SK-N-SH (cell line): Measurements from ENCODE around the gene DIP2A. TPM values are rescaled to one million over a fixed set of nuclear protein-coding genes. Genes with fewer than 3 reads are reported as not detected.

Experiments
- CTCF ChIA-PET: fragments of 300-600, 350-600 bp; formaldehyde crosslinking; extraction: SDS; loops from one replicate; lab custom pipeline; 2021; lab: Yijun Ruan, JAX
- POLR2A ChIA-PET: fragments of 350-600 bp; sonication (Branson Sonifier 250); formaldehyde crosslinking; extraction: SDS; loops from one replicate; lab custom pipeline; 2020; ENCODE audit warnings: antibody characterized with exemption, inconsistent platforms; lab: Yijun Ruan, JAX
- DNase-seq: peaks from one replicate; pipeline ENCODE4 v3.0.0; 2012
- H2AFZ ChIP-seq: fragments of 200-600 bp; sonication (generic); 2 replicates; pipeline ENCODE4 v1.8.1; 2016; ENCODE audit warnings: antibody characterized with exemption, mild to moderate bottlenecking, low read depth
- H3F3A ChIP-seq: fragments of 200-600 bp; sonication (generic); replicated peaks from 2 replicates; pipeline ENCODE3; 2016; ENCODE audit warnings: antibody characterized with exemption, mild to moderate bottlenecking; ENCODE audit not compliant: insufficient read depth
- H3K27ac ChIP-seq, 2 experiments: fragments of 200-500 bp in 1 of 2; fragments of 200-600 bp in 1 of 2; sonication (Bioruptor generic) in 1 of 2; sonication (generic), shearing (Covaris generic) in 1 of 2; 2 replicates each; pipeline versions ENCODE4 v1.5.1 to v1.6.1; 2014 to 2016; ENCODE audit warnings: low read depth in 2 of 2, inconsistent platforms in 1 of 2, low read length in 1 of 2, mild to moderate bottlenecking in 1 of 2, mixed read lengths in 1 of 2
- H3K27me3 ChIP-seq: fragments of 200-600 bp; sonication (generic), shearing (Covaris generic); 2 replicates; pipeline ENCODE4 v1.6.1; 2016; ENCODE audit warnings: mixed run types; ENCODE audit not compliant: insufficient read depth
- H3K36me3 ChIP-seq, 2 experiments: fragments of 200-500 bp in 1 of 2; fragments of 200-600 bp in 1 of 2; sonication (Bioruptor generic) in 1 of 2; sonication (generic) in 1 of 2; replicated peaks in 1 of 2; 2 replicates each; pipeline versions ENCODE3 to v1.5.1; 2014 to 2016; ENCODE audit warnings: low read length in 1 of 2, mild to moderate bottlenecking in 1 of 2; ENCODE audit not compliant: insufficient read depth in 2 of 2, control insufficient read depth in 1 of 2
- H3K4me1 ChIP-seq, 2 experiments: fragments of 200-500 bp in 1 of 2; fragments of 200-600 bp in 1 of 2; sonication (Bioruptor generic) in 1 of 2; sonication (generic), shearing (Covaris generic) in 1 of 2; 2 replicates each; pipeline versions ENCODE4 v1.5.1 to v1.6.1; 2014 to 2016; ENCODE audit warnings: low read depth in 1 of 2, low read length in 1 of 2, mixed run types in 1 of 2; ENCODE audit not compliant: insufficient read depth in 2 of 2, control insufficient read depth in 1 of 2
- H3K4me2 ChIP-seq: fragments of 200-600 bp; sonication (generic), shearing (Covaris generic); 2 replicates; pipeline ENCODE4 v1.6.1; 2017; ENCODE audit warnings: mixed run types
- H3K4me3 ChIP-seq, 2 experiments: fragments of 200-500 bp in 1 of 2; fragments of 200-600 bp in 1 of 2; sonication (Bioruptor generic) in 1 of 2; sonication (generic), shearing (Covaris generic) in 1 of 2; 2 replicates each; pipeline versions ENCODE4 v1.5.1 to v1.8.1; 2014 to 2016; ENCODE audit warnings: low read depth in 2 of 2, inconsistent platforms in 1 of 2, low read length in 1 of 2, mild to moderate bottlenecking in 1 of 2, mixed read lengths in 1 of 2, moderate library complexity in 1 of 2
- H3K79me2 ChIP-seq: fragments of 200-600 bp; sonication (generic); 2 replicates; pipeline ENCODE4 v1.8.1; 2017; ENCODE audit warnings: mild to moderate bottlenecking; ENCODE audit not compliant: insufficient read depth
- H3K9ac ChIP-seq: fragments of 200-600 bp; sonication (generic); 2 replicates; pipeline ENCODE4 v1.6.1; 2017; ENCODE audit warnings: mixed run types
- H3K9me2 ChIP-seq: fragments of 200-600 bp; sonication (generic); 2 replicates; pipeline ENCODE4 v1.6.1; 2017; ENCODE audit warnings: mixed run types
- H3K9me3 ChIP-seq: fragments of 200-600 bp; sonication (generic); 2 replicates; pipeline ENCODE4 v1.6.1; 2017; ENCODE audit warnings: mixed run types, mild to moderate bottlenecking, moderate library complexity
- H4K20me1 ChIP-seq: fragments of 200-600 bp; sonication (generic); 2 replicates; pipeline ENCODE4 v1.6.1; 2017; ENCODE audit warnings: mild to moderate bottlenecking, mixed run types; ENCODE audit not compliant: insufficient read depth
- CHD2 ChIP-seq: fragments of 150-350 bp; IDR thresholded peaks from 2 replicates; pipeline ENCODE4 v1.6.1; 2018; ENCODE audit warnings: low read length; ENCODE audit not compliant: partially characterized antibody
- CTCF ChIP-seq: fragments of 200-600 bp; sonication (generic); IDR thresholded peaks from 2 replicates; pipeline ENCODE4 v1.6.1; 2017; ENCODE audit warnings: antibody characterized with exemption, mild to moderate bottlenecking, moderate library complexity
- GABPA ChIP-seq: IDR thresholded peaks from 2 replicates; pipeline ENCODE4 v1.4.0; 2012; ENCODE audit warnings: low read depth, mild to moderate bottlenecking
- GATA2 ChIP-seq: sonication (generic); formaldehyde crosslinking; IDR thresholded peaks from 2 replicates; pipeline ENCODE4 v1.5.0; 2020; ENCODE audit warnings: mild to moderate bottlenecking, missing genetic modification reagents
- IRF3 ChIP-seq: fragments of 150-350 bp; IDR thresholded peaks from 2 replicates; pipeline ENCODE4 v1.6.1; 2016; ENCODE audit warnings: mild to moderate bottlenecking, low read depth, low read length
- MAX ChIP-seq: IDR thresholded peaks from 2 replicates; pipeline ENCODE4 v1.4.0; 2012; ENCODE audit warnings: low read depth
- MEF2A ChIP-seq: IDR thresholded peaks from 2 replicates; pipeline ENCODE4 v1.4.0; 2012; ENCODE audit warnings: low read depth, borderline replicate concordance
- MXI1 ChIP-seq: IDR thresholded peaks from 2 replicates; pipeline ENCODE4 v1.6.1; 2012; ENCODE audit warnings: mild to moderate bottlenecking, low read depth, low read length, improper control_type of control experiment
- POLR2AphosphoS5 ChIP-seq: IDR thresholded peaks from 2 replicates; pipeline ENCODE4 v1.6.1; 2012; ENCODE audit warnings: low read depth, low read length
- RCOR1 ChIP-seq: fragments of 150-350 bp; IDR thresholded peaks from 2 replicates; pipeline ENCODE4 v1.6.1; 2017; ENCODE audit warnings: antibody characterized with exemption, low read length
- RXRA ChIP-seq: IDR thresholded peaks from 2 replicates; pipeline ENCODE4 v1.4.0; 2012; ENCODE audit warnings: low read depth, mild to moderate bottlenecking, borderline replicate concordance
- SIN3A ChIP-seq: IDR thresholded peaks from 2 replicates; pipeline ENCODE4 v1.6.1; 2012; ENCODE audit warnings: low read depth, mild to moderate bottlenecking, low read length, moderate library complexity, borderline replicate concordance
- TCF12 ChIP-seq: IDR thresholded peaks from 2 replicates; pipeline ENCODE4 v1.4.0; 2012
- TEAD4 ChIP-seq: IDR thresholded peaks from 2 replicates; pipeline ENCODE4 v1.4.0; 2012; ENCODE audit warnings: mild to moderate bottlenecking, borderline replicate concordance; ENCODE audit not compliant: insufficient read depth
- WGBS: methylation state at CpG from one replicate; pipeline ENCODE4 v1.1.6; 2017; ENCODE audit warnings: low lambda C conversion rate; 5-methylcytosine and 5-hydroxymethylcytosine counted together
- polyA plus RNA-seq, 3 experiments: library from polyadenylated mRNA; depleted of rRNA; stranded (reverse); fragments of >200 nt; gene quantifications; 2 replicates each; pipeline ENCODE4 v1.2.3, GENCODE V29; 2012
- TF ChIP-seq, protein P1 (sequence below): IDR thresholded peaks from 2 replicates; pipeline ENCODE4; 2012
- TF ChIP-seq, protein P2 (sequence below): IDR thresholded peaks from 2 replicates; pipeline ENCODE4 v1.6.1; 2012; ENCODE audit warnings: mild to moderate bottlenecking, low read depth, low read length, moderate library complexity

DIP2A gene
- polyA plus RNA-seq, 1 of the 3 experiments (the other 2 are of a cell fraction), result 26.9 TPM

DNA sequence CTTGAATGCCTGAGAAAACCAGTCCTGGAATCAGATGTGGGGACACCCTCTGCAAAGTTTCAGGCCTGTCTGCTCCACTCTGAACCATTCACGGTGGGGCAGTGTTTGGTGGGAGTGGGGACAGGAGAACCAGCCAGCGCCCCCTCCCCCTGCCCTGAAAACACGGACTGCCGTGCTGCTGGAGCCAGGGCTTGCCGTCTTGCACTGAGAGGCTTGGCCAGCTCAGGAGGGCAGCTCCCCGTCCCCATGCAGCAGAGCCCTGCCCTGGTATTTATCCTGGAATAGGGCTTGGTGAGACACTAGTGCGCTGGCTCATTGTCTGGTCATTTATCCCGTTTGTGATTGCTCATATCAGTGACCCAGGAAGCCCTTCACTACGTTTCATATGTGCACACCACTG is 142.3 kb downstream of the DIP2A start:
- H3K4me2 ChIP-seq, result no peak overlapping the region
- no peaks in the 10 kb centered on the region for H3K9me2 ChIP-seq
- ChIA-PET CTCF (no interaction called here), POLR2A (no interaction called here)
- H2AFZ ChIP-seq, result no peak overlapping the region
- WGBS, result 54% methylated on average over 4 of the region's 9 CpGs
- no peak overlapping the region for H3K4me3 ChIP-seq
- H4K20me1 ChIP-seq, result no peaks in the 10 kb centered on the region
- no peaks in the 10 kb centered on the region for H3K27me3 ChIP-seq
- no peak overlapping the region for H3K9ac ChIP-seq
- no peaks in the 10 kb centered on the region for H3K9me3 ChIP-seq
- H3K79me2 ChIP-seq, result no peaks in the 10 kb centered on the region
- H3K27ac ChIP-seq, result no peak overlapping the region
- no peaks in the 10 kb centered on the region for H3F3A ChIP-seq
- TF ChIP-seq SIN3A (no peak), IRF3 (no peak), TEAD4 (no peak), POLR2AphosphoS5 (no peak), GABPA (no peak), MEF2A (no peak), TCF12 (no peak), RCOR1 (no peak), CHD2 (no peak), RXRA (no peak), GATA2 (no peak), MXI1 (no peak), MAX (no peak), CTCF (no peak)
- TF ChIP-seq, protein P1, sequence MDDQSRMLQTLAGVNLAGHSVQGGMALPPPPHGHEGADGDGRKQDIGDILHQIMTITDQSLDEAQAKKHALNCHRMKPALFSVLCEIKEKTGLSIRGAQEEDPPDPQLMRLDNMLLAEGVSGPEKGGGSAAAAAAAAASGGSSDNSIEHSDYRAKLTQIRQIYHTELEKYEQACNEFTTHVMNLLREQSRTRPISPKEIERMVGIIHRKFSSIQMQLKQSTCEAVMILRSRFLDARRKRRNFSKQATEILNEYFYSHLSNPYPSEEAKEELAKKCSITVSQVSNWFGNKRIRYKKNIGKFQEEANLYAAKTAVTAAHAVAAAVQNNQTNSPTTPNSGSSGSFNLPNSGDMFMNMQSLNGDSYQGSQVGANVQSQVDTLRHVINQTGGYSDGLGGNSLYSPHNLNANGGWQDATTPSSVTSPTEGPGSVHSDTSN, result no peak
- TF ChIP-seq, protein P2, sequence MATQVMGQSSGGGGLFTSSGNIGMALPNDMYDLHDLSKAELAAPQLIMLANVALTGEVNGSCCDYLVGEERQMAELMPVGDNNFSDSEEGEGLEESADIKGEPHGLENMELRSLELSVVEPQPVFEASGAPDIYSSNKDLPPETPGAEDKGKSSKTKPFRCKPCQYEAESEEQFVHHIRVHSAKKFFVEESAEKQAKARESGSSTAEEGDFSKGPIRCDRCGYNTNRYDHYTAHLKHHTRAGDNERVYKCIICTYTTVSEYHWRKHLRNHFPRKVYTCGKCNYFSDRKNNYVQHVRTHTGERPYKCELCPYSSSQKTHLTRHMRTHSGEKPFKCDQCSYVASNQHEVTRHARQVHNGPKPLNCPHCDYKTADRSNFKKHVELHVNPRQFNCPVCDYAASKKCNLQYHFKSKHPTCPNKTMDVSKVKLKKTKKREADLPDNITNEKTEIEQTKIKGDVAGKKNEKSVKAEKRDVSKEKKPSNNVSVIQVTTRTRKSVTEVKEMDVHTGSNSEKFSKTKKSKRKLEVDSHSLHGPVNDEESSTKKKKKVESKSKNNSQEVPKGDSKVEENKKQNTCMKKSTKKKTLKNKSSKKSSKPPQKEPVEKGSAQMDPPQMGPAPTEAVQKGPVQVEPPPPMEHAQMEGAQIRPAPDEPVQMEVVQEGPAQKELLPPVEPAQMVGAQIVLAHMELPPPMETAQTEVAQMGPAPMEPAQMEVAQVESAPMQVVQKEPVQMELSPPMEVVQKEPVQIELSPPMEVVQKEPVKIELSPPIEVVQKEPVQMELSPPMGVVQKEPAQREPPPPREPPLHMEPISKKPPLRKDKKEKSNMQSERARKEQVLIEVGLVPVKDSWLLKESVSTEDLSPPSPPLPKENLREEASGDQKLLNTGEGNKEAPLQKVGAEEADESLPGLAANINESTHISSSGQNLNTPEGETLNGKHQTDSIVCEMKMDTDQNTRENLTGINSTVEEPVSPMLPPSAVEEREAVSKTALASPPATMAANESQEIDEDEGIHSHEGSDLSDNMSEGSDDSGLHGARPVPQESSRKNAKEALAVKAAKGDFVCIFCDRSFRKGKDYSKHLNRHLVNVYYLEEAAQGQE, result no peak
- TF ChIP-seq, all 33 proteins: peak for 0
- DNase-seq, result no peak
- peaks cover 7 to 31% of the 10 kb centered on the region in 2 experiments for H3K4me1 ChIP-seq
- H3K36me3 ChIP-seq, result no peaks in the 10 kb centered on the region
